Mesenchymal stem cell (in vitro differentiated cells and primary cell): ENCODE measurements around the gene MYLK.

Experiments used
- DNase-seq: peaks from one replicate; pipeline ENCODE4 v3.0.0-alpha.2; 2013
- H2AFZ ChIP-seq: one replicate; pipeline ENCODE4 v1.6.1; 2013; ENCODE audit warnings: low read depth, mild to moderate bottlenecking, control low read depth, inconsistent platforms, low read length, moderate library complexity
- H2AK5ac ChIP-seq: 2 replicates; pipeline ENCODE4 v1.6.1; 2013; ENCODE audit warnings: low read length, moderate library complexity, mild to moderate bottlenecking, inconsistent platforms; ENCODE audit not compliant: severe bottlenecking
- H2BK120ac ChIP-seq: one replicate; pipeline ENCODE4 v1.6.1; 2013; ENCODE audit warnings: low read depth, mild to moderate bottlenecking, inconsistent platforms, low read length, moderate library complexity
- H2BK12ac ChIP-seq, 2 experiments: one replicate each; pipeline ENCODE4 v1.6.1; 2013; ENCODE audit warnings: inconsistent platforms in 2 of 2, low read length in 2 of 2, mild to moderate bottlenecking in 2 of 2, moderate library complexity in 2 of 2, control low read depth in 1 of 2
- H2BK15ac ChIP-seq: one replicate; pipeline ENCODE4 v1.6.1; 2013; ENCODE audit warnings: mild to moderate bottlenecking, low read depth, inconsistent platforms; ENCODE audit not compliant: poor library complexity, severe bottlenecking
- H2BK5ac ChIP-seq: 2 replicates; pipeline ENCODE4 v1.6.1; 2013; ENCODE audit warnings: low read depth, mild to moderate bottlenecking, low read length, control low read depth, inconsistent platforms; ENCODE audit not compliant: poor library complexity, severe bottlenecking
- H3K14ac ChIP-seq, 2 experiments: one replicate each; pipeline ENCODE4 v1.6.1; 2013; ENCODE audit warnings: inconsistent platforms in 2 of 2, low read length in 2 of 2, control low read depth in 1 of 2, mild to moderate bottlenecking in 1 of 2, moderate library complexity in 1 of 2
- H3K18ac ChIP-seq, 2 experiments: one replicate each; pipeline ENCODE4 v1.6.1; 2013; ENCODE audit warnings: inconsistent platforms in 2 of 2, low read length in 2 of 2, control low read depth in 1 of 2, low read depth in 1 of 2, mild to moderate bottlenecking in 1 of 2
- H3K23ac ChIP-seq, 2 experiments: one replicate each; pipeline ENCODE4 v1.6.1; 2013; ENCODE audit warnings: inconsistent platforms in 2 of 2, low read length in 2 of 2, mild to moderate bottlenecking in 2 of 2, moderate library complexity in 2 of 2, control low read depth in 1 of 2
- H3K27ac ChIP-seq: 2 replicates; pipeline ENCODE4 v1.5.1; 2013; ENCODE audit warnings: mild to moderate bottlenecking, moderate library complexity, low read length, control low read depth, inconsistent platforms; ENCODE audit not compliant: poor library complexity, severe bottlenecking
- H3K27me3 ChIP-seq, 2 experiments: 2 replicates each; pipeline versions ENCODE4 v1.6.1 to v1.7.0; 2013; ENCODE audit warnings: low read length in 2 of 2, mild to moderate bottlenecking in 2 of 2, moderate library complexity in 2 of 2, control low read depth in 1 of 2, inconsistent platforms in 1 of 2; ENCODE audit not compliant: control insufficient read depth in 1 of 2, insufficient read depth in 1 of 2
- H3K36me3 ChIP-seq, 2 experiments: 2 replicates each; pipeline versions ENCODE4 v1.6.1 to v1.7.0; 2013; ENCODE audit warnings: low read length in 2 of 2, control low read depth in 1 of 2, inconsistent platforms in 1 of 2, low read depth in 1 of 2, mild to moderate bottlenecking in 1 of 2; ENCODE audit not compliant: insufficient read depth in 2 of 2, control insufficient read depth in 1 of 2
- H3K4ac ChIP-seq, 2 experiments: one replicate each; pipeline ENCODE4 v1.6.1; 2013; ENCODE audit warnings: inconsistent platforms in 2 of 2, low read length in 2 of 2, mild to moderate bottlenecking in 2 of 2, moderate library complexity in 2 of 2, control low read depth in 1 of 2, low read depth in 1 of 2
- H3K4me1 ChIP-seq: 2 replicates; pipeline ENCODE4 v1.6.1; 2013; ENCODE audit warnings: low read depth, low read length, control low read depth; ENCODE audit not compliant: control insufficient read depth, insufficient read depth
- H3K4me2 ChIP-seq: 2 replicates; pipeline ENCODE4 v1.6.1; 2013; ENCODE audit warnings: low read length, mild to moderate bottlenecking, inconsistent platforms; ENCODE audit not compliant: poor library complexity, severe bottlenecking
- H3K4me3 ChIP-seq, 2 experiments: 2 replicates each; pipeline versions ENCODE4 v1.5.1 to v1.7.0; 2013; ENCODE audit warnings: low read length in 2 of 2, mild to moderate bottlenecking in 2 of 2, control low read depth in 1 of 2, low read depth in 1 of 2; ENCODE audit not compliant: insufficient read depth in 1 of 2
- H3K79me1 ChIP-seq: replicated peaks from 2 replicates; pipeline ENCODE4 v1.6.1; 2013; ENCODE audit warnings: mild to moderate bottlenecking, control low read depth, low read length, inconsistent platforms; ENCODE audit not compliant: poor library complexity, severe bottlenecking
- H3K9ac ChIP-seq: 2 replicates; pipeline ENCODE4 v1.7.0; 2013; ENCODE audit warnings: mild to moderate bottlenecking, low read length, moderate library complexity
- H3K9me3 ChIP-seq: 2 replicates; pipeline ENCODE4 v1.7.0; 2013; ENCODE audit warnings: mild to moderate bottlenecking, low read length; ENCODE audit not compliant: control insufficient read depth
- H4K8ac ChIP-seq: one replicate; pipeline ENCODE4 v1.6.1; 2013; ENCODE audit warnings: inconsistent platforms, mild to moderate bottlenecking, low read length, moderate library complexity
- H4K91ac ChIP-seq: one replicate; pipeline ENCODE4 v1.6.1; 2013; ENCODE audit warnings: mild to moderate bottlenecking, low read length, inconsistent platforms
- WGBS: methylation state at CpG from one replicate; pipeline ENCODE4 v1.1.7; 2013; ENCODE audit warnings: mixed read lengths; 5-methylcytosine and 5-hydroxymethylcytosine counted together

MYLK gene

GRCh38 chr3:123872621-123873020 is 11.5 kb downstream of the MYLK start:
- H2BK5ac ChIP-seq = no peak overlapping the region
- H3K4me1 ChIP-seq = peaks cover 14% of the 10 kb centered on the region
- H4K8ac ChIP-seq = no peak overlapping the region
- no peaks in the 10 kb centered on the region for H3K27me3 ChIP-seq
- peak overlapping the region; percentile 89 for H3K27ac ChIP-seq
- H3K4me2 ChIP-seq = peak overlapping the region; percentile 34
- no peak overlapping the region for H4K91ac ChIP-seq
- no peak overlapping the region for H3K18ac ChIP-seq
- no peak overlapping the region for H3K9ac ChIP-seq
- H3K36me3 ChIP-seq = peaks cover 3 to 12% of the 10 kb centered on the region in 2 experiments
- no peak overlapping the region for H2BK12ac ChIP-seq
- DNase-seq = no peak
- WGBS = no CpG with 5 or more reads among the region's 1 CpG
- H3K23ac ChIP-seq = no peak overlapping the region
- H2BK15ac ChIP-seq = no peak overlapping the region
- H3K4ac ChIP-seq = no peak overlapping the region
- no peak overlapping the region for H3K14ac ChIP-seq
- H3K79me1 ChIP-seq = no peaks in the 10 kb centered on the region
- H2AFZ ChIP-seq = no peak overlapping the region
- no peak overlapping the region for H2BK120ac ChIP-seq
- no peak overlapping the region for H2AK5ac ChIP-seq
- no peaks in the 10 kb centered on the region for H3K9me3 ChIP-seq
- no peak overlapping the region for H3K4me3 ChIP-seq

DNA sequence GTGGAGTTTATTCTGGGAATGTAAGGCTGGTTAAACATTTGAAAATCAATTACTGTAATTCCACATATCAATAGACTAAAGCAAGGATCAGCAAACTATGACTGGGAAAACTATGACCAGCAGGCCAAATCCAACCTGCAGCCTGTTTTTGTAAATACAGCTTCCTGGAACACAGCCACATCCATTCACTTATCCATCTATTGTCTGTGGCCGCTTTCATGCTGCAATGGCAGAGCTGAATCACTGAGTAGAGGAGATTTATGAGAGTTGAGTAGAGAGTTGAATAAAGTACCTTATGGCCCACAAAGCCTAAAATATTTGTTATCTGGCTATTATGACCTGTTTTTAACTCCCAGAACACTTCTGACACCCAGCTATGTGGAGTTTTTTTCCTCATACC is 12.2 kb downstream of the MYLK start:
- Histone ChIP-seq H4K8ac (no peak overlapping the region), H3K79me1 (no peaks in the 10 kb centered on the region), H3K18ac (no peak overlapping the region), H2BK12ac (no peak overlapping the region), H3K23ac (no peak overlapping the region), H4K91ac (no peak overlapping the region), H3K27ac (peak overlapping the region; percentile 89), H3K27me3 (no peaks in the 10 kb centered on the region), H3K4me3 (no peak overlapping the region), H3K4me2 (no peak overlapping the region), H3K4ac (no peak overlapping the region), H3K36me3 (peaks cover under 1 to 12% of the 10 kb centered on the region in 2 experiments), H2AFZ (no peak overlapping the region), H2BK120ac (no peak overlapping the region), H2BK5ac (no peak overlapping the region), H3K9ac (no peak overlapping the region), H2AK5ac (no peak overlapping the region), H3K14ac (no peak overlapping the region), H3K4me1 (peaks cover 12% of the 10 kb centered on the region), H3K9me3 (no peaks in the 10 kb centered on the region), H2BK15ac (no peak overlapping the region)
- no CpG with 5 or more reads among the region's 1 CpG for WGBS
- peak; percentile 45 for DNase-seq

DNA sequence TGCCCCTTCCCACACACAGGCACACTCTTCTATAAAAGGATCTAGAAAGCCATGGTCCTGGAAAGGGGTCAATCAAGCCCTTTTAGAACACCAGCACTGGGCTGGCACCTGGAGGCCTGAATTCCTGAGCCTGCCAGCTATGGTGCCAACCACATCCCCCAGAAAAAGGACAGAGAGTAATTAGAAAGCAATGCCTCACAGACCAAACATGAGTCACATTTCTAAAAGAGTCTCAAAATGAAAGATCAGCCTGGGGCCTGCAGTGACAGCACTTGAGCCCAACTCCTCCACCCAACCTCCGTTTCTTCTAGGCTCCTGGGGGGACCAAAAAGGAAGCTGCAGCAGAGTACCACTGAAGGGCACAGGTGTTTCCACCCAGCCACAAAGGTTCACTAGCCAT is 14.1 kb downstream of the MYLK start:
- Histone ChIP-seq H2BK120ac (no peak overlapping the region), H4K8ac (no peak overlapping the region), H3K9me3 (peaks cover 5% of the 10 kb centered on the region), H3K4me2 (no peak overlapping the region), H2BK15ac (no peak overlapping the region), H4K91ac (no peak overlapping the region), H3K4me3 (no peak overlapping the region), H3K18ac (peak overlapping the region in 1 of 2 experiments; percentile 55), H3K27ac (peak overlapping the region; percentile 60), H2BK5ac (no peak overlapping the region), H3K36me3 (peaks cover 4 to 10% of the 10 kb centered on the region in 2 experiments), H3K23ac (peak overlapping the region in 1 of 2 experiments; percentile 31), H2AK5ac (peak overlapping the region; percentile 79), H3K14ac (peak overlapping the region in 1 of 2 experiments; percentile 83), H3K9ac (no peak overlapping the region), H2BK12ac (no peak overlapping the region), H3K4me1 (peaks cover 12% of the 10 kb centered on the region), H2AFZ (no peak overlapping the region), H3K4ac (no peak overlapping the region), H3K79me1 (peaks cover 7% of the 10 kb centered on the region), H3K27me3 (no peaks in the 10 kb centered on the region)
- 57% methylated on average over 1 of the region's 1 CpG for whole genome bisulfite sequencing
- DNase-seq = peak; percentile 36

DNA sequence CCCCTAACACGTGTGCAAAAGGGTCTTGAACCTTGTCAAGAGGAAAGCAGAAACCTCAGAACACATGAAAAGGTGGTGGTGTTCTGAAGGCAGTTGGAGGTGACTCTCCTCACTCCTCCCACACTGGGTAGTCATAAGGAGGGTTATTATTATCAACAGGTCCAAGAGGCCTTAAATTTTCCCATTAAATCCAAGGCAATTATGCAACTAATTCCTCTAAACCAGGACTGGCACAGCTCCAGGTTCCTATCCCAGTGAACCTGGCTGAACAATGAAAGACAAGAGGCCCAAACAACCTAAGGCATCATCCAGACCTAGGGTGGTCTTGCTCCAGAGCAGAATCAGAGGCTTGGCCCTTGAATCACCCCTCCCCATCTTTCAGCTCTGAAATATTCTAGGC is 15.0 kb downstream of the MYLK start:
- Histone ChIP-seq H2AK5ac (peak overlapping the region; percentile 80), H3K4me2 (no peak overlapping the region), H3K27me3 (no peaks in the 10 kb centered on the region), H3K23ac (no peak overlapping the region), H2BK120ac (no peak overlapping the region), H3K36me3 (peaks cover 0 to 16% of the 10 kb centered on the region in 2 experiments), H3K14ac (no peak overlapping the region), H2BK12ac (no peak overlapping the region), H3K9ac (no peak overlapping the region), H3K4me1 (peaks cover 14% of the 10 kb centered on the region), H2BK15ac (no peak overlapping the region), H4K91ac (no peak overlapping the region), H3K79me1 (peaks cover 11% of the 10 kb centered on the region), H2AFZ (no peak overlapping the region), H4K8ac (no peak overlapping the region), H2BK5ac (no peak overlapping the region), H3K27ac (no peak overlapping the region), H3K4me3 (no peak overlapping the region), H3K18ac (no peak overlapping the region), H3K9me3 (peaks cover 5% of the 10 kb centered on the region), H3K4ac (no peak overlapping the region)
- no peak for DNase-seq
- 100% methylated on average over 1 of the region's 1 CpG for WGBS
